HCT116 (cell line): ENCODE results near the gene SGK1. TPM values are rescaled to one million over a fixed set of nuclear protein-coding genes. Genes with fewer than 3 reads are reported as not detected.

Experiments
- ATAC-seq: fragments of 200-7000 bp; cut with Tn5 transposase; 2 replicates; pipeline ENCODE4 v1.9.1; 2020; ENCODE audit warnings: mild to moderate bottlenecking, moderate library complexity
- BruUV-seq: library from RNA; stranded (reverse); fragments of 400-500 nt; replicated peaks from 2 replicates; lab custom pipeline; 2021; lab: Mats Ljungman, UMichigan
- CTCF ChIA-PET: fragments of 300-600 bp; sonication (Branson Sonifier 250); formaldehyde crosslinking; loops from one replicate; lab custom pipeline; 2021; ENCODE audit warnings: antibody characterized with exemption; lab: Charles Lee
- POLR2A ChIA-PET: fragments of 300-600, 350-600 bp; sonication (Branson Sonifier 250); formaldehyde crosslinking; loops from one replicate; lab custom pipeline; 2021; ENCODE audit warnings: antibody characterized with exemption; lab: Charles Lee
- RAD21 ChIA-PET, 2 experiments: fragments of 300-600 bp; sonication (Branson Sonifier 250); formaldehyde crosslinking; loops; one replicate each; lab custom pipeline; 2023; ENCODE audit warnings: low total read pairs in 2 of 2; ENCODE audit not compliant: uncharacterized antibody in 2 of 2, unreplicated experiment in 2 of 2, low non-redundant PET in 1 of 2; lab: Charles Lee
- DNase-seq: peaks from one replicate; pipeline ENCODE4 v3.0.0-alpha.2; 2010; ENCODE audit warnings: low read depth, low spot score
- H2AFZ ChIP-seq: fragments of 200-600 bp; shearing (Covaris generic), sonication (generic); 2 replicates; pipeline ENCODE4 v1.6.1; 2017; ENCODE audit warnings: low read depth, mixed run types, mixed read lengths, antibody characterized with exemption, low read length; ENCODE audit not compliant: poor library complexity, severe bottlenecking
- H3K27ac ChIP-seq: 2 replicates; pipeline ENCODE4 v1.5.1; 2012; ENCODE audit warnings: low read depth, low read length
- H3K27me3 ChIP-seq: fragments of 200-600 bp; sonication (generic); 2 replicates; pipeline ENCODE4 v1.6.1; 2016; ENCODE audit warnings: mixed run types, low read length, mixed read lengths; ENCODE audit not compliant: insufficient read depth
- H3K36me3 ChIP-seq, 2 experiments: fragments of 200-500 bp in 1 of 2; fragments of 200-600 bp in 1 of 2; sonication (Bioruptor generic) in 1 of 2; sonication (generic) in 1 of 2; 2 replicates each; pipeline versions ENCODE4 v1.5.1 to v1.6.1; 2014 to 2016; ENCODE audit warnings: low read length in 2 of 2, inconsistent platforms in 1 of 2, mixed read lengths in 1 of 2, mixed run types in 1 of 2; ENCODE audit not compliant: insufficient read depth in 2 of 2, control insufficient read depth in 1 of 2
- H3K4me1 ChIP-seq, 2 experiments: fragments of 200-600 bp in 1 of 2; sonication (generic) in 1 of 2; 2 replicates each; pipeline versions ENCODE4 v1.5.1 to v1.6.1; 2012 to 2017; ENCODE audit warnings: low read length in 2 of 2, inconsistent platforms in 1 of 2, mild to moderate bottlenecking in 1 of 2, mixed read lengths in 1 of 2, mixed run types in 1 of 2, moderate library complexity in 1 of 2; ENCODE audit not compliant: insufficient read depth in 2 of 2, control insufficient read depth in 1 of 2
- H3K4me2 ChIP-seq: fragments of 200-600 bp; sonication (generic); 2 replicates; pipeline ENCODE4 v1.6.1; 2017; ENCODE audit warnings: mixed run types, low read length, mixed read lengths
- H3K4me3 ChIP-seq, 2 experiments: fragments of 200-600 bp in 1 of 2; sonication (generic) in 1 of 2; replicated peaks in 1 of 2; 2 replicates each; pipeline ENCODE4 v1.5.1; 2011 to 2016; ENCODE audit warnings: low read length in 2 of 2, control low read depth in 1 of 2, low read depth in 1 of 2, mild to moderate bottlenecking in 1 of 2, mixed read lengths in 1 of 2, mixed run types in 1 of 2
- H3K79me2 ChIP-seq: fragments of 200-600 bp; sonication (generic); 2 replicates; pipeline ENCODE4 v1.6.1; 2017; ENCODE audit warnings: mild to moderate bottlenecking, mixed run types, low read length, moderate library complexity, mixed read lengths; ENCODE audit not compliant: insufficient read depth
- H3K9ac ChIP-seq: fragments of 200-600 bp; sonication (generic); 2 replicates; pipeline ENCODE4 v1.6.1; 2016; ENCODE audit warnings: low read length, mixed read lengths
- H3K9me2 ChIP-seq: fragments of 200-600 bp; sonication (generic), shearing (Covaris generic); 2 replicates; pipeline ENCODE4 v1.6.1; 2017; ENCODE audit warnings: mixed run types, mild to moderate bottlenecking, moderate library complexity; ENCODE audit not compliant: insufficient read depth
- H3K9me3 ChIP-seq, 2 experiments: fragments of 200-500 bp in 1 of 2; fragments of 200-600 bp in 1 of 2; sonication (Bioruptor generic) in 1 of 2; sonication (generic) in 1 of 2; 2 replicates each; pipeline ENCODE4 v1.6.1; 2014 to 2017; ENCODE audit warnings: low read length in 2 of 2, mixed read lengths in 2 of 2, inconsistent platforms in 1 of 2, low read depth in 1 of 2, mild to moderate bottlenecking in 1 of 2, mixed run types in 1 of 2, moderate library complexity in 1 of 2; ENCODE audit not compliant: control insufficient read depth in 1 of 2, insufficient read depth in 1 of 2
- H4K20me1 ChIP-seq: fragments of 200-600 bp; sonication (generic), shearing (Covaris generic); 2 replicates; pipeline ENCODE4 v1.6.1; 2017; ENCODE audit warnings: mixed run types, mild to moderate bottlenecking, moderate library complexity; ENCODE audit not compliant: insufficient read depth
- CBX3 ChIP-seq: IDR thresholded peaks from 2 replicates; pipeline ENCODE4 v1.6.1; 2012; ENCODE audit warnings: low read depth
- EGR1 ChIP-seq: IDR thresholded peaks from 2 replicates; pipeline ENCODE4 v1.6.1; 2012; ENCODE audit warnings: low read depth
- ELF1 ChIP-seq: IDR thresholded peaks from 2 replicates; pipeline ENCODE4 v1.6.1; 2012; ENCODE audit warnings: low read depth, borderline replicate concordance
- EZH2phosphoT487 ChIP-seq: fragments of 200-600 bp; IDR thresholded peaks from 2 replicates; pipeline ENCODE4 v1.6.1; 2018; ENCODE audit warnings: antibody characterized with exemption, borderline replicate concordance
- JUND ChIP-seq: IDR thresholded peaks from 2 replicates; pipeline ENCODE4 v1.6.1; 2012
- SIN3A ChIP-seq: IDR thresholded peaks from 2 replicates; pipeline ENCODE4 v1.6.1; 2012; ENCODE audit warnings: low read depth
- SRF ChIP-seq: IDR thresholded peaks from 2 replicates; pipeline ENCODE4 v1.6.1; 2012; ENCODE audit warnings: low read depth
- intact Hi-C: fragments of 100-400 bp; cut with micrococcal nuclease; formaldehyde crosslinking; loops from 2 replicates; pipeline ENCODE4 v1.10.0; 2022
- total RNA-seq: library from RNA; stranded (reverse); gene quantifications from one replicate; pipeline ENCODE4 v1.2.1, GENCODE V29; 2021; ENCODE audit not compliant: unreplicated experiment
- TF ChIP-seq, protein P1 (sequence below): IDR thresholded peaks from 2 replicates; pipeline ENCODE4 v1.6.1; 2011; ENCODE audit warnings: mild to moderate bottlenecking, low read length, moderate library complexity; ENCODE audit not compliant: insufficient replicate concordance; ENCODE audit errors: extremely low read depth

SGK1 gene
- total RNA-seq, 1 experiment from 2014 or later: 4.5 TPM

DNA sequence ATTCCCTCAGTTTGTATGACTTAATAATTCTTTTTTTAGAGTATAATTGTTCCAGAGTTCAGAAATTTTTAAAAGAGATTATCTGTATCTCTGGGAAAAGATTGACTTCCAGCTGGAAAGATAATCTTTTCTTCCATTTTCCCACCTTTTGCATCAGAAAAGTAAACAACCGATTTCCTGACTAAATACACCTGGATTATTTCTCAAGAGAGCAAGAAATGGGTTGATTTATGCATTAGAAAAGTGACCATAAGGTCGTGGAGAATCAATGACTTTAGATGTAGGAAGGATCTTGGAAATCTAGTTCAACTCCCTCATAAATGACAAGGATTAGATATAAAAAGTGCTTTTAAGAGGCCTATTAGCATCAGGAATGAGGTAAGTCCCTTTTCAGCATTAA lies 79.9 kb downstream of the SGK1 start:
- Histone ChIP-seq H3K4me3 (no peak overlapping the region), H3K27ac (no peak overlapping the region), H3K4me1 (peaks cover 0 to 7% of the 10 kb centered on the region in 2 experiments; a peak in 2 of 4 replicates), H3K36me3 (no peaks in the 10 kb centered on the region), H2AFZ (no peak overlapping the region), H3K27me3 (no peaks in the 10 kb centered on the region), H3K9me2 (no peaks in the 10 kb centered on the region), H3K9ac (no peak overlapping the region), H3K9me3 (no peaks in the 10 kb centered on the region), H3K79me2 (no peaks in the 10 kb centered on the region), H4K20me1 (no peaks in the 10 kb centered on the region), H3K4me2 (no peak overlapping the region)
- no peak for ATAC-seq
- CTCF ChIA-PET: no interaction called here
- RAD21 ChIA-PET: no interaction called here
- intact Hi-C loops: no loop called here
- POLR2A ChIA-PET: no interaction called here
- no TSS peak for BruUV-seq
- DNase-seq: no peak
- no peak for TF ChIP-seq CBX3
- TF ChIP-seq SRF: no peak
- TF ChIP-seq SIN3A: no peak
- no peak for TF ChIP-seq ELF1
- TF ChIP-seq EGR1: no peak
- TF ChIP-seq, protein P1, sequence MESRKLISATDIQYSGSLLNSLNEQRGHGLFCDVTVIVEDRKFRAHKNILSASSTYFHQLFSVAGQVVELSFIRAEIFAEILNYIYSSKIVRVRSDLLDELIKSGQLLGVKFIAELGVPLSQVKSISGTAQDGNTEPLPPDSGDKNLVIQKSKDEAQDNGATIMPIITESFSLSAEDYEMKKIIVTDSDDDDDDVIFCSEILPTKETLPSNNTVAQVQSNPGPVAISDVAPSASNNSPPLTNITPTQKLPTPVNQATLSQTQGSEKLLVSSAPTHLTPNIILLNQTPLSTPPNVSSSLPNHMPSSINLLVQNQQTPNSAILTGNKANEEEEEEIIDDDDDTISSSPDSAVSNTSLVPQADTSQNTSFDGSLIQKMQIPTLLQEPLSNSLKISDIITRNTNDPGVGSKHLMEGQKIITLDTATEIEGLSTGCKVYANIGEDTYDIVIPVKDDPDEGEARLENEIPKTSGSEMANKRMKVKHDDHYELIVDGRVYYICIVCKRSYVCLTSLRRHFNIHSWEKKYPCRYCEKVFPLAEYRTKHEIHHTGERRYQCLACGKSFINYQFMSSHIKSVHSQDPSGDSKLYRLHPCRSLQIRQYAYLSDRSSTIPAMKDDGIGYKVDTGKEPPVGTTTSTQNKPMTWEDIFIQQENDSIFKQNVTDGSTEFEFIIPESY: no peak
- no peak for TF ChIP-seq JUND
- TF ChIP-seq EZH2phosphoT487: no peak
